Stimulated activated CD4-positive, alpha-beta T cell treated with anti-CD3 and anti-CD28 coated beads, Interleukin-2, amount 100 ng/mL, for 24 hours (primary cell): Measurements from ENCODE around the gene EMB.
"Not testable (repeated sequence)": the region's sequence is repeated elsewhere in the genome, so short reads cannot be mapped to it uniquely, and the experiment has no call there.

ENCODE experiments used
- DNase-seq, 2 donors: peaks; one replicate each; pipeline ENCODE4 v3.0.0-alpha.2; 2020

The EMB gene

GRCh38 chr5:50421184-50421950 lies 19.7 kb downstream of the EMB start:
- DNase-seq = not testable (repeated sequence)

GRCh38 chr5:50420343-50420935 lies 20.6 kb downstream of the EMB start:
- DNase-seq = no peak

GRCh38 chr5:50419656-50420055 lies 21.4 kb downstream of the EMB start:
- DNase-seq = not testable (repeated sequence)

- not testable (repeated sequence) for DNase-seq
These were observed 24.5 kb downstream of the EMB start for GRCh38 chr5:50416637-50417036.

GRCh38 chr5:50415912-50416311 lies 25.2 kb downstream of the EMB start:
- no peak for DNase-seq

- not testable (repeated sequence) for DNase-seq
These were observed 30.2 kb downstream of the EMB start for GRCh38 chr5:50410932-50411331.

GRCh38 chr5:50406877-50407276 lies 34.2 kb downstream of the EMB start:
- no peak for DNase-seq

GRCh38 chr5:50401336-50401735 lies 39.8 kb downstream of the EMB start:
- no peak for DNase-seq

GRCh38 chr5:50393925-50394609 lies 47.0 kb downstream of the EMB start:
- DNase-seq = not testable (repeated sequence)

GRCh38 chr5:50392289-50392688 lies 48.8 kb downstream of the EMB start:
- DNase-seq = not testable (repeated sequence)

GRCh38 chr5:50384381-50384780 lies 56.7 kb downstream of the EMB start:
- not testable (repeated sequence) for DNase-seq

- DNase-seq = not testable (repeated sequence)
These were observed 64.4 kb downstream of the EMB start for GRCh38 chr5:50376696-50377095.

- not testable (repeated sequence) for DNase-seq
These were observed 71.6 kb downstream of the EMB start for GRCh38 chr5:50369287-50370033.

- DNase-seq = no peak
These were observed 75.4 kb downstream of the EMB start for GRCh38 chr5:50365426-50366251.

GRCh38 chr5:50364535-50365309 lies 76.4 kb downstream of the EMB start:
- DNase-seq = not testable (repeated sequence)

GRCh38 chr5:50359187-50359586 lies 81.9 kb downstream of the EMB start:
- DNase-seq = no peak

GRCh38 chr5:50352382-50352781 lies 88.7 kb downstream of the EMB start:
- DNase-seq = no peak
